Measurements from ENCODE around the gene NIPBL. TPM values are rescaled to one million over a fixed set of nuclear protein-coding genes. Genes with fewer than 3 reads are reported as not detected.
"Not testable (repeated sequence)": the region's sequence is repeated elsewhere in the genome, so short reads cannot be mapped to it uniquely, and the experiment has no call there.

NIPBL gene
- polyA plus RNA-seq, 4 donors, result 10.8 to 37.5 (median 14.6) TPM

DNA sequence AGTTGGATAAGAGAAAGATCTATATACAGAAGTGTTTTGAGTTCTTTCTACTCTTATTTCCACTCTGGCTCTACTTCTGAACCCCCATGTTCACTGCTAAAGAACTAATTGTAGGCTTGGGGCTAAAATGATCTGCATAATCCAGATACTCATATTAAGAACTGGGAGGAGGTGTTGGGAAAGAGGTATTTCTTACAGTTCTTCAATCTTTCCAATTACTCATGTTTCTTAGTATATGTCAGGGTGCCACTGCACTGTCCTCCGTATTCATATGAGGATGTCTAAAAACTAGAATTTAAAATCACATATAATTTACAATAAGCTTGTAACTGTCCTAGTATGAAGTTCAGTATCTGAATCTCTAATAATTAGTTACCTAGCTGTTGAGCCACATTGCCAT lies 12.7 kb downstream of the NIPBL start:
- DNase-seq (no peak), FAIRE-seq (no peak)
- peaks cover 0 to 14% (median 0%) of the 10 kb centered on the region in 3 donors for H3K36me3 ChIP-seq (ENCODE audit: control insufficient read depth in 3 of 3, insufficient read depth in 2 of 3, low read depth in 1 of 3, low read length in 3 of 3)
- H3K4me3 ChIP-seq (ENCODE audit: low read depth in 1 of 3, low read length in 3 of 3), result no peak overlapping the region
- no peak overlapping the region for H3K27ac ChIP-seq (ENCODE audit: low read depth in 1 of 3, low read length in 2 of 3)
- H3K9me3 ChIP-seq (ENCODE audit: control insufficient read depth in 2 of 2, insufficient read depth in 1 of 2, low read depth in 1 of 2, low read length in 1 of 2), result no peaks in the 10 kb centered on the region
- no peaks in the 10 kb centered on the region for H3K27me3 ChIP-seq (ENCODE audit: control insufficient read depth in 3 of 3, insufficient read depth in 3 of 3, low read length in 3 of 3)
- no peaks in the 10 kb centered on the region for H3K4me1 ChIP-seq (ENCODE audit: control insufficient read depth in 3 of 3, insufficient read depth in 2 of 3, low read depth in 1 of 3, low read length in 2 of 3)
- 81 to 84% (median 83%) methylated on average over 1 of the region's 1 CpG for WGBS, 3 donors

DNA sequence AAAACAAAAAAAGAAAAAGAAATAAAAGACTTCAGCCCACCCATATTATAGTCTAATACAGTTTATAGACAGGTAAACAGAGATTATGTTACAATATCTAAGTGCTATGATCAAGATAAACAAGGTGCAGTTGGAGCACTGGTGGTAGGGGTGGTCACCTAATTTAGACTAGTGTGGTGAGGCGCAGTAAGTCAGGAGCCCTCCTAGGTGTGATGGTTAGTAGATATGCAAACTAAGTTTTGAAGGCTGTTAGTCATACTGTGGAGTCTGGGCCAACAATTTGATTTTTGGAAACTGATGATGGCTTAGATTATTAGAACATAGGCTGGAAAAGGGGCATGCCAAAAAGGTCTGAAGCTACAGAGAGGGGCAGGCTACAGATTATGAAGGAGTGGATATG lies 14.7 kb downstream of the NIPBL start:
- no peaks in the 10 kb centered on the region for H3K9me3 ChIP-seq (ENCODE audit: control insufficient read depth in 2 of 2, insufficient read depth in 1 of 2, low read depth in 1 of 2, low read length in 1 of 2)
- no peak overlapping the region for H3K27ac ChIP-seq (ENCODE audit: low read depth in 1 of 3, low read length in 2 of 3)
- no peak for FAIRE-seq
- no peak overlapping the region for H3K4me3 ChIP-seq (ENCODE audit: low read depth in 1 of 3, low read length in 3 of 3)
- no peaks in the 10 kb centered on the region for H3K4me1 ChIP-seq (ENCODE audit: control insufficient read depth in 3 of 3, insufficient read depth in 2 of 3, low read depth in 1 of 3, low read length in 2 of 3)
- no peak for DNase-seq
- H3K27me3 ChIP-seq (ENCODE audit: control insufficient read depth in 3 of 3, insufficient read depth in 3 of 3, low read length in 3 of 3), result no peaks in the 10 kb centered on the region
- peaks cover 0 to under 1% (median 0%) of the 10 kb centered on the region in 3 donors for H3K36me3 ChIP-seq (ENCODE audit: control insufficient read depth in 3 of 3, insufficient read depth in 2 of 3, low read depth in 1 of 3, low read length in 3 of 3)
- 99 to 100% (median 100%) methylated on average over 1 of the region's 1 CpG for WGBS, 3 donors

DNA sequence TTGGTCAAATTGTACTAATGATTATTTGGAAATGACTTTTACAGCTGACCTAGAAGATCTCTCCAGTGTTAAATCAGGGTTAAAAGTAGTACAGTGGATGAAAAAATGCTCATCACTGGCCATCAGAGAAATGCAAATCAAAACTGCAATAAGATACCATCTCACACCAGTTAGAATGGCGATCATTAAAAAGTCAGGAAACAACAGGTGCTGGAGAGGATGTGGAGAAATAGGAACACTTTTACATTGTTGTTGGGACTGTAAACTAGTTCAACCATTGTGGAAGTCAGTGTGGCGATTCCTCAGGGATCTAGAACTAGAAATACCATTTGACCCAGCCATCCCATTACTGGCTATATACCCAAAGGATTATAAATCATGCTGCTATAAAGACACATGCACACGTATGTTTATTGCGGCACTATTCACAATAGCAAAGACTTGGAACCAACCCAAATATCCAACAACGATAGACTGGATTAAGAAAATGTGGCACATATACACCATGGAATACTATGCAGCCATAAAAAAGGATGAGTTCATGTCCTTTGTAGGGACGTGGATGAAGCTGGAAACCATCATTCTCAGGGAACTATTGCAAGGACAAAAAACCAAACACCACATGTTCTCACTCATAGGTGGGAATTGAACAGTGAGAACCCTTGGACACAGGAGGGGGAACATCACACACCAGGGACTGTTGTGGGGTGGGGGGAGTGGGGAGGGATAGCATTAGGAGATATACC lies 15.7 kb downstream of the NIPBL start:
- WGBS, 3 donors, result 92 to 100% (median 100%) methylated on average over 1 to 2 of the region's 6 CpGs
- H3K4me1 ChIP-seq (ENCODE audit: control insufficient read depth in 3 of 3, insufficient read depth in 2 of 3, low read depth in 1 of 3, low read length in 2 of 3); H3K4me3 ChIP-seq (ENCODE audit: low read depth in 1 of 3, low read length in 3 of 3); H3K9me3 ChIP-seq (ENCODE audit: control insufficient read depth in 2 of 2, insufficient read depth in 1 of 2, low read depth in 1 of 2, low read length in 1 of 2); DNase-seq; H3K27me3 ChIP-seq (ENCODE audit: control insufficient read depth in 3 of 3, insufficient read depth in 3 of 3, low read length in 3 of 3); H3K36me3 ChIP-seq (ENCODE audit: control insufficient read depth in 3 of 3, insufficient read depth in 2 of 3, low read depth in 1 of 3, low read length in 3 of 3); FAIRE-seq; H3K27ac ChIP-seq (ENCODE audit: low read depth in 1 of 3, low read length in 2 of 3): not testable (repeated sequence)

- FAIRE-seq (no peak), DNase-seq (no peak)
- Histone ChIP-seq H3K36me3 (ENCODE audit: control insufficient read depth in 3 of 3, insufficient read depth in 2 of 3, low read depth in 1 of 3, low read length in 3 of 3) (no peaks in the 10 kb centered on the region), H3K27me3 (ENCODE audit: control insufficient read depth in 3 of 3, insufficient read depth in 3 of 3, low read length in 3 of 3) (no peaks in the 10 kb centered on the region), H3K9me3 (ENCODE audit: control insufficient read depth in 2 of 2, insufficient read depth in 1 of 2, low read depth in 1 of 2, low read length in 1 of 2) (no peaks in the 10 kb centered on the region), H3K27ac (ENCODE audit: low read depth in 1 of 3, low read length in 2 of 3) (no peak overlapping the region), H3K4me1 (ENCODE audit: control insufficient read depth in 3 of 3, insufficient read depth in 2 of 3, low read depth in 1 of 3, low read length in 2 of 3) (no peaks in the 10 kb centered on the region), H3K4me3 (ENCODE audit: low read depth in 1 of 3, low read length in 3 of 3) (no peak overlapping the region)
- WGBS, 3 donors, result 65 to 81% (median 65%) methylated on average over 1 of the region's 1 CpG
Observed at GRCh38 chr5:36894954-36895353, 18.4 kb downstream of the NIPBL start.

DNA sequence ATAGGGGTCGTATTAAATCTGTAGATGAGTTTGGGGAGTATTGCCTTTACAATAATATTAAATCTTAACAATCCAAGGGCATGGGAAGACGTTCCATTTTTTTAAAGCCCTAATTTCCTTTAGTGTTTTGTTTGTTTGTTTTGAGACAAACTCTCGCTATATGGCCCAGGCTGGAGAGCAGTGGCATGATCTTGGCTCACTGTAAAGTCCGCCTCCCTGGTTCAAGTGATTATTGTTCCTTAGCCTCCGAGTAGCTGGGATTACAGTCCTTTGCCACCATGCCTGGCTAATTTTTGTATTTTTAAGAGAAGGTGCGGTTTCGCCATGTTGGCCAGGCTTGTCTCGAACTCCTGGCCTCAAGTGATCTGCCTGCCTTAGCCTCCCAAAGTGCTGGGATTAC lies 19.9 kb downstream of the NIPBL start:
- FAIRE-seq (no peak), DNase-seq (no peak)
- H3K27ac ChIP-seq (ENCODE audit: low read depth in 1 of 3, low read length in 2 of 3), result no peak overlapping the region
- H3K4me3 ChIP-seq (ENCODE audit: low read depth in 1 of 3, low read length in 3 of 3), result no peak overlapping the region
- peaks cover 0 to under 1% of the 10 kb centered on the region in 2 donors for H3K9me3 ChIP-seq (ENCODE audit: control insufficient read depth in 2 of 2, insufficient read depth in 1 of 2, low read depth in 1 of 2, low read length in 1 of 2)
- H3K27me3 ChIP-seq (ENCODE audit: control insufficient read depth in 3 of 3, insufficient read depth in 3 of 3, low read length in 3 of 3), result no peaks in the 10 kb centered on the region
- no peaks in the 10 kb centered on the region for H3K36me3 ChIP-seq (ENCODE audit: control insufficient read depth in 3 of 3, insufficient read depth in 2 of 3, low read depth in 1 of 3, low read length in 3 of 3)
- WGBS, 3 donors, result 92 to 94% (median 93%) methylated on average over 8 of the region's 8 CpGs
- no peaks in the 10 kb centered on the region for H3K4me1 ChIP-seq (ENCODE audit: control insufficient read depth in 3 of 3, insufficient read depth in 2 of 3, low read depth in 1 of 3, low read length in 2 of 3)

DNA sequence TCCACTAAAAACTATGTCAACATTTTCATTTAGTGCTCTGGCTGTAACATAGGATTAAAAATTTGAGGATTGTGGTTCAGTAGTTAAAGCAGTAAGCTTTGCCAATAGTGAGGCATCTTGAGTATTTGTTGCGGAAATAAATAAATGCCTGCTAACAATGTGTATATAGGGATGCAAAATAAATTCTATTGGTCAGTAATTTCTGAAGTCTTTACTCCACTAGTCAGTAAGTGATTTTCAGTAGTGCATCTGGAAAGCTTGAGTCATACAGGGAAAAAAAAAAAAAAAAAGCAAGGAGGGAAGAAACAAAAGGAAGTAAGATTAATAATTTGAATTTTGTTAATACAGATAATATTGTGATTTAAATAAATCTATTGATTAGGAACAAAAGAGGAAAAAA lies 21.0 kb downstream of the NIPBL start:
- Histone ChIP-seq H3K9me3 (ENCODE audit: control insufficient read depth in 2 of 2, insufficient read depth in 1 of 2, low read depth in 1 of 2, low read length in 1 of 2) (peaks cover 0 to 5% of the 10 kb centered on the region in 2 donors), H3K4me1 (ENCODE audit: control insufficient read depth in 3 of 3, insufficient read depth in 2 of 3, low read depth in 1 of 3, low read length in 2 of 3) (no peaks in the 10 kb centered on the region), H3K36me3 (ENCODE audit: control insufficient read depth in 3 of 3, insufficient read depth in 2 of 3, low read depth in 1 of 3, low read length in 3 of 3) (no peaks in the 10 kb centered on the region), H3K27ac (ENCODE audit: low read depth in 1 of 3, low read length in 2 of 3) (no peak overlapping the region), H3K27me3 (ENCODE audit: control insufficient read depth in 3 of 3, insufficient read depth in 3 of 3, low read length in 3 of 3) (no peaks in the 10 kb centered on the region), H3K4me3 (ENCODE audit: low read depth in 1 of 3, low read length in 3 of 3) (no peak overlapping the region)
- DNase-seq (peak in 1 of 2 donors; percentile 33), FAIRE-seq (no peak)
- WGBS, 3 donors, result 75 to 93% (median 76%) methylated on average over 1 of the region's 1 CpG

DNA sequence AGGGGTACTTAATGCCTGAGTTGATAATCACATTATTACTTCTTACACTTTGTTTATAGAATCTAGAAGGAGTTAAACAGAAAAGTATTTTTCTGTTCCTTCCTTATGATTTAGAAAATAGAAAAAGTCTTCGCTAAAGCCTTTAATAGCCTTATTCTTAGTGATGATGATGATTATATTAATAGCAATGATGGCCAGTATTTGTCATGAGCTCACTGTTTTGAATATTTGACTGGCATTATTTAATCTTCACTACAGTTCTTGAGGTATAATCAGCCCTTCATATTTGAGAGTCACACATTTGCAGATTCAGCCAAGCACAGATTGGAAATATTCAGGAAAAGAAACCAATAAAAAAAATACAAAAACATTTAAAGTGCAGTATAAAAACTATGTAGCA lies 23.3 kb downstream of the NIPBL start:
- Histone ChIP-seq H3K27me3 (ENCODE audit: control insufficient read depth in 3 of 3, insufficient read depth in 3 of 3, low read length in 3 of 3) (no peaks in the 10 kb centered on the region), H3K36me3 (ENCODE audit: control insufficient read depth in 3 of 3, insufficient read depth in 2 of 3, low read depth in 1 of 3, low read length in 3 of 3) (no peaks in the 10 kb centered on the region), H3K4me1 (ENCODE audit: control insufficient read depth in 3 of 3, insufficient read depth in 2 of 3, low read depth in 1 of 3, low read length in 2 of 3) (no peaks in the 10 kb centered on the region), H3K4me3 (ENCODE audit: low read depth in 1 of 3, low read length in 3 of 3) (no peak overlapping the region), H3K9me3 (ENCODE audit: control insufficient read depth in 2 of 2, insufficient read depth in 1 of 2, low read depth in 1 of 2, low read length in 1 of 2) (peaks cover 0 to 5% of the 10 kb centered on the region in 2 donors), H3K27ac (ENCODE audit: low read depth in 1 of 3, low read length in 2 of 3) (no peak overlapping the region)
- no peak for DNase-seq
- WGBS, 3 donors, result 72 to 78% (median 77%) methylated on average over 1 of the region's 1 CpG
- no peak for FAIRE-seq

DNA sequence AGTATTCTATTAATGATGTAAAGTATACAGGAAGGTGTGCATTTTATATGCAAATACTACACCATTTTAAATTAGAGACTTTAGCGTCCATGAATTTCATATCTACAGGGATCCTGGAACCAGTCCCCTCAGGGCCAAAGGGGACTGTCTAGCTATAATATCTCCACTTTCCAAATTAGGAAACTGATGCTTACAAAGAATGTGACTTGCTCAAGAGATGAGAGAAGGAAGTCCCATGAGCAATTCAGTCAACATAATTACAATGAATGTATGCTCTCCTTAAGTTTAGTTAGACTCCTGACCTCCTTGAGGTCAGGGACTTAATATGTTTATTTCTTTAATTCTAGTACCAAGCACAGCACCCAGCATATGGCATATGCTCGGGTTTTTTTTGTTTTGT lies 23.7 kb downstream of the NIPBL start:
- WGBS, 3 donors, result 66 to 71% (median 69%) methylated on average over 2 of the region's 2 CpGs
- Histone ChIP-seq H3K4me1 (ENCODE audit: control insufficient read depth in 3 of 3, insufficient read depth in 2 of 3, low read depth in 1 of 3, low read length in 2 of 3) (no peaks in the 10 kb centered on the region), H3K9me3 (ENCODE audit: control insufficient read depth in 2 of 2, insufficient read depth in 1 of 2, low read depth in 1 of 2, low read length in 1 of 2) (peaks cover 0 to 5% of the 10 kb centered on the region in 2 donors), H3K36me3 (ENCODE audit: control insufficient read depth in 3 of 3, insufficient read depth in 2 of 3, low read depth in 1 of 3, low read length in 3 of 3) (no peaks in the 10 kb centered on the region), H3K4me3 (ENCODE audit: low read depth in 1 of 3, low read length in 3 of 3) (no peak overlapping the region), H3K27ac (ENCODE audit: low read depth in 1 of 3, low read length in 2 of 3) (no peak overlapping the region), H3K27me3 (ENCODE audit: control insufficient read depth in 3 of 3, insufficient read depth in 3 of 3, low read length in 3 of 3) (no peaks in the 10 kb centered on the region)
- DNase-seq, result no peak
- no peak for FAIRE-seq

DNA sequence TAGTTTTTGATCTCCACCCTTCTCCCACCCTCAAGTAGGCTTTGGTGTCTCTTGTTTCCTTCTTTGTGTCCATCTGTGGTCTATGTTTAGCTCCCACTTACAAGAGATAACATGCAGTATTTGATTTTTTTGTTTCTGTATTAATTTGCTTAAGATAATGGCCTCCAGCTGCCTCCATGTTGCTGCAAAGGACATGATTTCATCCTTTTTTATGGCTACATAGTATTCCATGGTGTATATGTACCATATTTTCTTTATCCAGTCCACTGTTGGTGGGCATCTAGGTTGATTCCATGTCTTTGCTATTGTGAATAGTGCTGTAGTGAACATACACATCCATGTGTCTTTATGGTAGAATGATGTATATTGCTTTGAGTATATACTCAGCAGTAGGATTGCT lies 24.5 kb downstream of the NIPBL start:
- H3K4me3 ChIP-seq (ENCODE audit: low read depth in 1 of 3, low read length in 3 of 3); H3K36me3 ChIP-seq (ENCODE audit: control insufficient read depth in 3 of 3, insufficient read depth in 2 of 3, low read depth in 1 of 3, low read length in 3 of 3); H3K4me1 ChIP-seq (ENCODE audit: control insufficient read depth in 3 of 3, insufficient read depth in 2 of 3, low read depth in 1 of 3, low read length in 2 of 3); H3K27ac ChIP-seq (ENCODE audit: low read depth in 1 of 3, low read length in 2 of 3); H3K9me3 ChIP-seq (ENCODE audit: control insufficient read depth in 2 of 2, insufficient read depth in 1 of 2, low read depth in 1 of 2, low read length in 1 of 2); FAIRE-seq; H3K27me3 ChIP-seq (ENCODE audit: control insufficient read depth in 3 of 3, insufficient read depth in 3 of 3, low read length in 3 of 3); DNase-seq: not testable (repeated sequence)
